Uterus (tissue), 2 donors: ENCODE results near the gene AACS.

Source experiments
- POLR2A ChIP-seq, 2 donors: fragments of 450-650 bp; IDR thresholded peaks; one replicate each; pipeline ENCODE4 v1.6.1; 2016; ENCODE audit warnings: antibody characterized with exemption in 2 of 2, mild to moderate bottlenecking in 1 of 2, moderate library complexity in 1 of 2
- TF ChIP-seq, protein P1 (sequence below), 4 experiments: fragments of 200-600 bp in 2 of 4; fragments of 450-650 bp in 2 of 4; sonication (generic) in 2 of 4; IDR thresholded peaks; one replicate each; pipeline ENCODE4 v1.5.1; 2016 to 2019; ENCODE audit warnings: antibody characterized with exemption in 4 of 4, mild to moderate bottlenecking in 2 of 4, moderate library complexity in 1 of 4

DNA sequence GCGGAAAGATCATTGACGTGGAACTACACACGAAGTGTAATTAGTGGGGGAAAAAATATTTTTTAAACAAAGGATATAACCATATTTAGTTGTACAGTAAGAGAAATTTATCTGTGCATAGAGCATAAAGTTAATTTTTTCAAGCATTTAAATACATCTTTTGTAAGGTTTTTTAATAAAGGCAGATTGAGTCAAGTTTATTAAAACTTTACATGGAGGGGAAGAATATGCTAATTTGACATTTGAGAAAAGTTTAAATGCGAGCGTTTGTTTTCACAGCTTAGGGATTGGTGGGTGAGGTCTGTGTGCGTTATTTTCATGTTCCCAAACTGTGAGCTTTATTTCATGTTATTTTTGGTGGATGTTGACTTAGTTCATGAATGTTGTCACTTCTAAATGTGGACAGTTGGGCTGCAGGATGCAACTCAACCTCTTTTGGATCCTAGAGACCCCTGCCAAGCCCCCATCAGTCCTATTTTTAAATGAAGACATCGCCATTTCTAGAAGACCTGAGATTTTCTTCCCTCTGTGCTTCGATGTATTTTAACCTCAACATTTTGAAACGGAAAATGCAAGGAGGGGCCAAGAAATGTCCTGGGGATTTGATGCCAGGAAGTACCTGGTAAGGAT is 39.5 kb upstream of the AACS start:
- TF ChIP-seq, protein P1, sequence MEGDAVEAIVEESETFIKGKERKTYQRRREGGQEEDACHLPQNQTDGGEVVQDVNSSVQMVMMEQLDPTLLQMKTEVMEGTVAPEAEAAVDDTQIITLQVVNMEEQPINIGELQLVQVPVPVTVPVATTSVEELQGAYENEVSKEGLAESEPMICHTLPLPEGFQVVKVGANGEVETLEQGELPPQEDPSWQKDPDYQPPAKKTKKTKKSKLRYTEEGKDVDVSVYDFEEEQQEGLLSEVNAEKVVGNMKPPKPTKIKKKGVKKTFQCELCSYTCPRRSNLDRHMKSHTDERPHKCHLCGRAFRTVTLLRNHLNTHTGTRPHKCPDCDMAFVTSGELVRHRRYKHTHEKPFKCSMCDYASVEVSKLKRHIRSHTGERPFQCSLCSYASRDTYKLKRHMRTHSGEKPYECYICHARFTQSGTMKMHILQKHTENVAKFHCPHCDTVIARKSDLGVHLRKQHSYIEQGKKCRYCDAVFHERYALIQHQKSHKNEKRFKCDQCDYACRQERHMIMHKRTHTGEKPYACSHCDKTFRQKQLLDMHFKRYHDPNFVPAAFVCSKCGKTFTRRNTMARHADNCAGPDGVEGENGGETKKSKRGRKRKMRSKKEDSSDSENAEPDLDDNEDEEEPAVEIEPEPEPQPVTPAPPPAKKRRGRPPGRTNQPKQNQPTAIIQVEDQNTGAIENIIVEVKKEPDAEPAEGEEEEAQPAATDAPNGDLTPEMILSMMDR (IDR thresholded peaks at IDR 0.05) = no peak
- no peak for TF ChIP-seq POLR2A (IDR thresholded peaks at IDR 0.05)
